ENCODE measurements around the gene SLC18A2.

- no peak for TF ChIP-seq CTCF (IDR thresholded peaks at IDR 0.05; ENCODE audit: low read length)
- TF ChIP-seq EZH2 (IDR thresholded peaks at IDR 0.05; ENCODE audit: borderline replicate concordance, low read length) = no peak
Observed at GRCh38 chr10:117239721-117240620, 943 bp upstream of the SLC18A2 start.

Data from OCI-LY1 (cell line).